HG02588 (cell line): ENCODE data around the gene LTBP1.
A peak's percentile ranks its signal among the peaks of the same experiment; 100 is the strongest.

Source experiments
- ATAC-seq: cut with Tn5 transposase; IDR thresholded peaks from one replicate; pipeline ENCODE4 v1.9.1; 2021; ENCODE audit warnings: mild to moderate bottlenecking, moderate library complexity; ENCODE audit not compliant: unreplicated experiment

LTBP1 gene

GRCh38 chr2:33242845-33243244, 296.1 kb downstream of the LTBP1 start:
- ATAC-seq: no peak

- no peak for ATAC-seq
Measured at GRCh38 chr2:33246432-33246831, 299.7 kb downstream of the LTBP1 start.

- no peak for ATAC-seq
Measured at GRCh38 chr2:33247365-33247764, 300.6 kb downstream of the LTBP1 start.

GRCh38 chr2:33250417-33251029, 303.8 kb downstream of the LTBP1 start:
- no peak for ATAC-seq

- no peak for ATAC-seq
Measured at GRCh38 chr2:33256162-33256755, 309.5 kb downstream of the LTBP1 start.

GRCh38 chr2:33258387-33258786, 311.6 kb downstream of the LTBP1 start:
- no peak for ATAC-seq

GRCh38 chr2:33262097-33262496, 315.3 kb downstream of the LTBP1 start:
- ATAC-seq: no peak

- no peak for ATAC-seq
Measured at GRCh38 chr2:33264766-33265165, 318.0 kb downstream of the LTBP1 start.

- ATAC-seq: no peak
Measured at GRCh38 chr2:33265584-33266338, 319.0 kb downstream of the LTBP1 start.

GRCh38 chr2:33266467-33266866, 319.7 kb downstream of the LTBP1 start:
- no peak for ATAC-seq

GRCh38 chr2:33267043-33267442, 320.3 kb downstream of the LTBP1 start:
- ATAC-seq: no peak

- ATAC-seq: no peak
Measured at GRCh38 chr2:33267756-33268155, 321.0 kb downstream of the LTBP1 start.

- ATAC-seq: no peak
Measured at GRCh38 chr2:33268246-33268831, 321.6 kb downstream of the LTBP1 start.

GRCh38 chr2:33272001-33272400, 325.2 kb downstream of the LTBP1 start:
- peak; percentile 96 for ATAC-seq

- ATAC-seq: no peak
Measured at GRCh38 chr2:33273479-33273878, 326.7 kb downstream of the LTBP1 start.

GRCh38 chr2:33274524-33274923, 327.8 kb downstream of the LTBP1 start:
- ATAC-seq: no peak

- no peak for ATAC-seq
Measured at GRCh38 chr2:33275689-33276444, 329.1 kb downstream of the LTBP1 start.

GRCh38 chr2:33277002-33277426, 330.3 kb downstream of the LTBP1 start:
- no peak for ATAC-seq

GRCh38 chr2:33278245-33278943, 331.6 kb downstream of the LTBP1 start:
- no peak for ATAC-seq

GRCh38 chr2:33284287-33284686, 337.5 kb downstream of the LTBP1 start:
- ATAC-seq: no peak
